Activated T-cell treated with anti-CD3 and anti-CD28 coated beads for 1 hour (primary cell): ENCODE data around the gene LCE2B.
A peak's percentile ranks its signal among the peaks of the same experiment; 100 is the strongest.
"Not testable (repeated sequence)": the region's sequence is repeated elsewhere in the genome, so short reads cannot be mapped to it uniquely, and the experiment has no call there.

Experiments
- DNase-seq: peaks from one replicate; pipeline ENCODE4 v3.0.0-alpha.2; 2020; ENCODE audit warnings: low read depth

Gene LCE2B, protein sequence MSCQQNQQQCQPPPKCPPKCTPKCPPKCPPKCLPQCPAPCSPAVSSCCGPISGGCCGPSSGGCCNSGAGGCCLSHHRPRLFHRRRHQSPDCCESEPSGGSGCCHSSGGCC

DNA sequence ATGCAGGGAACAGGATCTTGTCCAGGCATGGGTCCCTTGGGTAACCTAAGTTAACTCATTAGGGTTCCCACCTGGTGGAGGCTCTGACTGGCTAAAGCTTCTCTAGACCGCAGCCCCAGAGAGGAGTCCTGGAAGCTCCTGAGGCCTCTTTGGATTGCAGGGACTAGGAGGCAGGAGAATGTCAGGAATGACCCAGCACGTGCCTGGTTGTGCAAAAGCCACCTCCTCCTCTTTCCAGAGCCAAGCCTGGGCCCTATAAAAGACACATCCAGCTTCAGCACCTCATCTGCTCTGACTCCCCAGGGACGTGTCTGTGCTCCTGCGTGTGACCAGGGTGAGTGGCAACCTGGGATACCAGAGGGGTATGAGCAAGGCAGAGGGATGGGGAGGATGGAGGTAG lies at the start of gene LCE2B:
TSS of gene LCE2B (plus strand) at position 301 of the 400 bp plus-strand sequence. CDS start 721 bp downstream, outside the sequence.
- DNase-seq: not testable (repeated sequence)

DNA sequence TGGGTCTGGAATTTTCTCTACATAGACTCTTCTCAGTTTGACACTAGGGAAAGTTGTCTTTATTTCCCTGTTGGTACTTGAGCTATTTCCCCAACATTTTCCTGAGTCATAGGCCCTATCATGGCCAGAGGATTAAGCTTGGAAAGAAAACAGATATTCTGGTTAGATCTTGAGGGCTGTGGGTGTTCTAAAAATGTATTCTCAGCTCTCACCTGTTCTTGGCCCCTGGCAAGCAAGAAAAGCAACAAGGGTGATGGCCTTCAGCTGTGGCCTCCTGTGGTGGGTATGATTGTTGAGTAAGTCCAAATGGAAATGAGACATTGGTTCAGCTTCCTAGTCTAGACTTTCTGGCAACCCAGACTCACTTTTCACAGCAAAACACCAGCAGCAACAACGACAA lies 45.6 kb upstream of the LCE2B start:
- no peak for DNase-seq

GRCh38 chr1:152643945-152644344 lies 42.0 kb upstream of the LCE2B start:
- no peak for DNase-seq

GRCh38 chr1:152645146-152645545 lies 40.8 kb upstream of the LCE2B start:
- DNase-seq: no peak

- no peak for DNase-seq
Observed at GRCh38 chr1:152646656-152647055, 39.3 kb upstream of the LCE2B start.

DNA sequence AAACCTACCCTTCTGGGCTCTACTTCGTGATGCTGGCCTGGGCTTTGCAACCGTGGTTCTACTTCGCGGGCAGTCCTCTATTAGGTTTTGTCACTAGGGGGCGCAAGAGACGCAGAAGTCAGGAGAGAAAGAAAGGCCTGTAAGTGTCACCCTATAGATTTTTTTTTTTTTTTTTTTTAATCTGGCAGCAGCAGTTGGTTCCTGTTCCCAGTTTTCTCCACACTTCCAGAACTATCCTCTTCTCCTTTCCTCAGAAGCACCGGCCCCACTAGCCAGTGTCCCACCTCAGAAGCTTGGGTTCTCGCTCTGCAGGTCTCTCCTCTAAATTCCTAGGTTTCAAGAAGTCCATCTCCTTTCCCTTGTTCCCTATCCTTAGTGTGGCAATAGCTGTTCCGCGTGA lies 31.8 kb upstream of the LCE2B start:
- DNase-seq: peak; percentile 15

GRCh38 chr1:152656459-152656858 lies 29.5 kb upstream of the LCE2B start:
- DNase-seq: no peak

DNA sequence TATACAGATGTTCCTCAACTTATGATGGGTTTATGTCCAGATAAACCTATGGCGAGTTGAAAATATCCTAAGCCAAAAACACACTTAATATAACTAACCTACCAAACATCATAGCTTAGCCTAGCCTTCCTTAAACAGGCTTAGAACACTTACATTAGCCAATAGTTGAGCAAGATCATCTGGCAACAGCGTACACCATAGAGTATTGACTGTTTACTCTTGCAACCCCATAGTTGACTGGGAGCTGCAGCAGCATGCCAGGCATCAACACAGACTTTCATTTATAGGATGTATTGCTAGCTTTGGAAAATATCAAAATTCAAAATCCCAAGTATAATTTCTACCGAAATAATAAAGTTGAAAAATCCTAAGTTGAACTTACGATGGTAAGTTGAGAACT lies 28.2 kb upstream of the LCE2B start:
- DNase-seq: no peak

- no peak for DNase-seq
Observed at GRCh38 chr1:152658649-152659048, 27.3 kb upstream of the LCE2B start.

DNA sequence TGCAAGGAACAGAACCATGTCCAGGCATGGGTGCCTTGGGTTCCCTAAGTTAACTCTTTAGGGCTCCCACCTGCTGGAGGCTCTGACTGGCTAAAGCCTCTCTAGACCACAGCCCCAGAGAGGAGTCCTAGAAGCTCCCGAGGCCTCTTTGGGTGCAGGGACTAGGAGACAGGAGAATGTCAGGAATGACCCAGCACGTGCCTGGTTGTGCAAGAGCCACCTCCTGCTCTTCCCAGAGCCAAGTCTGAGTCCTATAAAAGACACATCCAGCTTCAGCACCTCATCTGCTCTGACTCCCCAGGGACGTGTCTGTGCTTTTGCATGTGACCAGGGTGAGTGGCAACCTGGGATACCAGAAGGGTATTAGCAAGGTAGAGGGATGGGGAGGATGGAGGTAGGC lies 22.8 kb upstream of the LCE2B start, which contains the start of gene LCE2D:
TSS of gene LCE2D (plus strand) at position 283 of the 400 bp plus-strand sequence. CDS start 726 bp downstream, outside the sequence.
- no peak for DNase-seq

DNA sequence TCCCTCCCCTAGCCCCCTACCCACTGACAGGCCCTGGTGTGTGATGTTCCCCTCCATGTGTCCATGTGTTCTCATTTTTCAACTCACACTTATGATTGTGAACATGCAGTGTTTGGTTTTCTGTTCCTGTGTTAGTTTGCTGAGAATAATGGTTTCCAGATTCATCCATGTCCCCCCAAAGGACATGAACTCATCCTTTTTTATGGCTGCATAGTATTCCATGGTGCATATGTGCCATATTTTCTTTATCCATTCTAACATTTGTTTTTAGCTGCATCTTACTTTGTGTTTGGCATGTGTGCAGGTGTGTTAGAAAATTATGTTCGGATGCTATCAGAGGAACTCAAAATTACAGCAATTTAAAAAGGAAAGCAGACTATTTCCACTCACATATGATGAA lies 19.8 kb upstream of the LCE2B start:
- not testable (repeated sequence) for DNase-seq

- DNase-seq: no peak
Observed at GRCh38 chr1:152667648-152668047, 18.3 kb upstream of the LCE2B start.

GRCh38 chr1:152673016-152673415 lies 12.9 kb upstream of the LCE2B start:
- DNase-seq: no peak

DNA sequence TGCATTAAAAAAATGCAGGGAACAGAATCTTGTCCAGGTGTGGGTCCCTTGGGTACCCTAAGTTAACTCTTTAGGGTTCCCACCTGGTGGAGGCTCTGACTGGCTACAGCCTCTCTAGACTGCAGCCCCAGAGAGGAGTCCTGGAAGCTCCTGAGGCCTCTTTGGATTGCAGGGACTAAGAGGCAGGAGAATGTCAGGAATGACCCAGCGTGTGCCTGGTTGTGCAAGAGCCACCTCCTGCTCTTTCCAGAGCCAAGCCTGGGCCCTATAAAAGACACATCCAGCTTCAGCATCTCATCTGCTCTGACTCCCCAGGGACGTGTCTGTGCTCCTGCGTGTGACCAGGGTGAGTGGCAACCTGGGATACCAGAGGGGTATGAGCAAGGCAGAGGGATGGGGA lies 10.9 kb upstream of the LCE2B start, which contains the start of gene LCE2C:
TSS of gene LCE2C (plus strand) at position 297 of the 400 bp plus-strand sequence. CDS start 737 bp downstream, outside the sequence.
- not testable (repeated sequence) for DNase-seq

DNA sequence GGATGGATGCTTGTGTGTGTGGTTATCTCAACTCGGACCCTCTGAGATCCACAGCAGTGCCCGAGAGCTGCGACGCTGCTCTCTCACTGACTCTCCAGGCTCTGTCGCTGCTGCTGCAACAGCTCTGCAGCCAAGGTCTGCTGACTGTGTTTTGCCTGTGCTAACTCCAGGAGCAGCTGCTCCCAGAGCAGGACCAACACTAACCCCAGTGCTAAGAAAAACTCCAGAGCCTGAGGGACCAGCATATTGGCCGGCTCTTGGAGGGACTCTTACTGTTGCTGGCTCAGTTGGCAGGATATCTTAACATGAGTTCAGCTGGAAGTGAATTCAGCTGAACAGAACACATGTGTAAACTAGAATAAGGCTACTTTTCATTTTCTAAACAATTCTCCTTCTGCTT lies 6.5 kb upstream of the LCE2B start:
- no peak for DNase-seq

DNA sequence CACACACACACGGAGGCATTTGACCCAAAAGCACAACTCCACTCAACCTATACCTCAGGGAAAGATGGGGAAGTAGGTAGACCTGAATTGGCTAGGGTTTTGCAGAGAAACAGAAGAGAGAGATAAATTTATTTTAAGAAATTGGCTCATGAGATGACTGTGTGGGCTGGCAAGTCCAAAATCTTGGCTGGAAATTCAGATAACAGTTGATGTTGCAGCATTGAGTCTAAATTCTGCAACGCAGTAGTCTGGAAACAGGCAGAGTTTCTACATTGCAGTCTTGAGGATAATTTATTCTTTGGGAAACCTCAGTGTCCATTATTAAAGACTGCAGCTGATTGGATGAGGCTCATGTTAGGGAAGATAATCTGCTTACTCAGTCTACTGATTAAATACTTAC lies 4.3 kb upstream of the LCE2B start:
- DNase-seq: no peak

DNA sequence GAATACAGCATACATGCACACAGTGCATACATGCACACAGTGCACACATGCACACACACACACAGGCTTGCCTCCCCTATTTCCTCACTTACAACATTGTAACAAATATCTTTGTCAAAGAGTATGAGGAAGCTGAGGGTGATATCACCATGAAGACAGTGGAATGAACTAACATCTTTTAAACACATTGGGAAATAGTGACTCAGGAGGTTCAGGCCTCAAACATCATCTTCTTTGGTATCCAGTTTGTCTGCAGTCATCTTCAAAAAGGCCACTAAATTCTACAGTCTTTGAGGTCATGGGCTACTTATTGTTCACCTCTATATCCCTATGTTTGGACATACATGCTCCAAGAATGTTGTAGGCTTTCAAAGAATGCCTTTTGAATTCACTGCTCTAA lies 2.1 kb upstream of the LCE2B start:
- no peak for DNase-seq

DNA sequence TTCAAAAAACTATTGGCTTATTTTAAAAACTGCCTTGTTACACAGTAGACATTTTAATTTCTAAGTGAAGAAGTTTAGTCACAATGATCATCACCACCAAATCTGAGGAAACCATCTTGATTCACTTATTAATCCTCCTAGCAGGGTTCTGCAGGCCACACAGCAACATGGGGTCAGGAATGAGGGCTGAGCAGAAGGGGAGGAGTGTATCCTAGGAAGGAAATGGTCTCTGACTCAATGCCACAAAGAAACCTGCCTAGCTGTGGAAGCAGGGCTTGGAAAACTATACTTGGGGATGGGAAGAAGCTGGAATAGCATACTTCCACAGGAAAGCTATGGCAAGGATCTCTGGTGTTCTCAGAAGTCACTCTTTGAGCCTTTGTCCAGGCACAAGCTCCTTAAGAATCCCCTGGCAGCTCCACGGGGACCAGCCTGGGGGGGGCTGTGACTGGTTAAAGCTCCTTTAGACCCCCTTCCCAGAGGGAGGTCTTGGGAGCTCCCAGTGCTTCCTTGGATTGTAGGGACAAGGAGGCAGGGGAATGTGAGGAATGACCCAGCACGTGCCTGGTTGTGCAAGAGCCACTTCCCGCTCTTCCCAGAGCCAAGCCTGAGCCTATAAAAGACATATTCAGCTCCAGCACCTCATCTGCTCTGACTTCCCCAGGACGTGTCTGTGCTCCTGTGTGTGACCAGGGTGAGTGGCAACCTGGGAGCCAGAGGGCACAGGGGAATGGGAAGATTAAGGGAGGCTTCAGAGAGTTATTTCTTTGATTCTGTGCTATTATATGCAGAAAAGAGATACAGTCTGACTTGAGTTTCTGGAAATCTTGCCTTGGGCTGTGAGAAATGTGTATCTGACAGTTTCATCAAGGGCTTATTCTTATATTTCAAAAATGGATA lies 12.0 kb downstream of the LCE2B start, which contains the start of gene LCE2A:
TSS of gene LCE2A (plus strand) at position 645 of the 900 bp plus-strand sequence. CDS start 557 bp downstream, outside the sequence.
- DNase-seq: no peak

DNA sequence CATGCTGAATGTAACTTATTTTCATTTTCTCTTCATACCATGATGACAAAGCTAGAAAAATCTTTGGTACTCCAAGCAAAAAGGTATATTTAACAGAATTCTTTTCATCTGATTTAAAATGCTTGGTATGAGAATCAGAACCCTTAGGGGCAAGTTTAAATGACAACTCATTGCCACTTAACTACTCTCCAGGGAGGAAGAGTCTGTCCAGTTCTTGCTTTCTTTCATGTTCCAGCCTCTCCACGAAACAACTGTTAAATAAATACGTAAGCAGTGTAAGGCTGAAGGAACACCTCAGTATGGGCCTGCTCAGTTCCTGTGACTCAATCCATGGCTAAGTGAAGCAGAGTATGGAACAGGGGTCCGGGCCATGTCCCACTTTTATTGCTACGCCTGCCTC lies 13.8 kb downstream of the LCE2B start:
- no peak for DNase-seq

- no peak for DNase-seq
Observed at GRCh38 chr1:152707860-152708259, 21.9 kb downstream of the LCE2B start, which contains the start of gene LCE4A. Gene LCE4A, plus strand, starts transcription at chr1:152708160. Its CDS starts 916 bp downstream, at chr1:152709076.

GRCh38 chr1:152718238-152718637 lies 32.3 kb downstream of the LCE2B start:
- DNase-seq: no peak

DNA sequence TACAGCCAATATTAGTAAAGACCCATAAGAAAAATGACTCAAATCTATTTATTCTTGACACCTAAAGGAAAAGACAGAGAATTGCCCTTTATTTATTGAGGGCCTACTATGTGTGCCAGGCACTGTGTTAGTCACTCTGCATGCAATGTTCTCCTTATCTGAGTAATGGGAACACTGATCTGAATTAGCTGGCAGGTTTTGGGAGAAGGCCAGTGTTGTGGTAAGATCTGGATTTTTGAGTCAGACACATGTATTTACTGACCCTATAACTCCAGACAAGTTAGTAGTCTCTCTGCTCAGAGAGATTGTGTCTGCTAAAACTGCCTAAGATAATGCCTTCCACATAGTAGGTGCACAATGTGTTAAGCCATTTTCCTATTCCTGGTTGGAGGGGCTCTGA lies 39.3 kb downstream of the LCE2B start:
- no peak for DNase-seq

DNA sequence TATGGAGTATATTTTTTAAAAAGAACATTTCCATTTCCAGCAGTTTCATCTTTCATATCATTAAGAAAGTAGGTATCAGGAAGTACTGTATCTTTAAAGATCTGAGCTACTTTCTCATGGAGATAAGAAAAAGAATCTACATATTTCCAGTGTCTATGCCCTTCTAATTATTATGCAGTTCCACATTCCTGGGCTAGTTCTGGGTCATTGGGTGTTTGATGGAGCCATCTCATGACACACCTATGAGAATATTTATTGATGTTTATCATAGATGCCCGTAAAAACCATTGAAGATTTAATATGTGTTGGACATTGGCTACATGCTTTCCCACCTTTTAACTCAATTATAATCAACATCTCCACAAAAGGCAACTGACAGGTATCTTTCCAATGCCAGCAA lies 43.1 kb downstream of the LCE2B start:
- no peak for DNase-seq
